ENCODE measurements around the gene PLVAP. TPM values are rescaled to one million over a fixed set of nuclear protein-coding genes. Genes with fewer than 3 reads are reported as not detected.

PLVAP gene
- total RNA-seq, 2 donors from 2014 or later, result 48.3 to 83.7 TPM

DNA sequence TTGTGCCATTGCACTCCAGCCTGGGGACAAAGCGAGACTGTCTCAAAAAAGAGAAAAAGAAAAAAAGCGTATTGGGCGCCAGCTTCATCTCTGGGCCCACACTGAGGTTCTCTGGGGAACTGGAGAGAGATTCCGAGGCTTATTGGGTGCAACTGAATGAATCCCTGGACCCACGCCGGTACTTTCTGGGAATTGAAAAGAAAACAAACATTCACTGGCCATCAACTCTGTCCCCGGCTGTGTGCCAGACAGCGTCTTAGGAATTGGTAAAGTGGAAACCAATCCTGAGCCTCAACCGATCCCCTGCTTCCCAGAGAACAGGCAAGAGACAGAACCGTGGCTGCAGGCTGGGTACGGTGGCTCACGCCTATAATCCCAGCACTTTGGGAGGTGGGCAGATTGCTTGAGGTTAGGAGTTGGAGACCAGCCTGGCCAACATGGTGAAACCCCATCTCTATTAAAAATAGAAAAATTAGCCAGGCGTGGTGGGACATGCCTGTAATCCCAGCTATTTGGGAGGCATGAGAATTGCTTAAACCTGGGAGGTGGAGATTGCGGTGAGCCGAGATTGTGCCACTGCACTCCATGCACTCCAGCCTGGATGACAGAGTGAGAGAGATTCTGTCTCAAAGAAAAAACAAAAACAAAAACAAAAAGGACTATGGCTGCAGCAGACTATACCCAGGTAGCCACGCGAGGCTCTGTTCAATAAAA, 51.1 kb downstream of the PLVAP start:
- no peaks in the 10 kb centered on the region for H3K9me3 ChIP-seq
- H3K27ac ChIP-seq, result no peak overlapping the region
- H3K36me3 ChIP-seq, result peaks cover 10% of the 10 kb centered on the region
- no peaks in the 10 kb centered on the region for H3K27me3 ChIP-seq
- H3K4me3 ChIP-seq, result no peak overlapping the region
- peak; percentile 82 for DNase-seq (ENCODE audit: low spot score)
- H3K4me1 ChIP-seq, result peaks cover 0 to 34% of the 10 kb centered on the region in 2 donors
- TF ChIP-seq, protein P1, sequence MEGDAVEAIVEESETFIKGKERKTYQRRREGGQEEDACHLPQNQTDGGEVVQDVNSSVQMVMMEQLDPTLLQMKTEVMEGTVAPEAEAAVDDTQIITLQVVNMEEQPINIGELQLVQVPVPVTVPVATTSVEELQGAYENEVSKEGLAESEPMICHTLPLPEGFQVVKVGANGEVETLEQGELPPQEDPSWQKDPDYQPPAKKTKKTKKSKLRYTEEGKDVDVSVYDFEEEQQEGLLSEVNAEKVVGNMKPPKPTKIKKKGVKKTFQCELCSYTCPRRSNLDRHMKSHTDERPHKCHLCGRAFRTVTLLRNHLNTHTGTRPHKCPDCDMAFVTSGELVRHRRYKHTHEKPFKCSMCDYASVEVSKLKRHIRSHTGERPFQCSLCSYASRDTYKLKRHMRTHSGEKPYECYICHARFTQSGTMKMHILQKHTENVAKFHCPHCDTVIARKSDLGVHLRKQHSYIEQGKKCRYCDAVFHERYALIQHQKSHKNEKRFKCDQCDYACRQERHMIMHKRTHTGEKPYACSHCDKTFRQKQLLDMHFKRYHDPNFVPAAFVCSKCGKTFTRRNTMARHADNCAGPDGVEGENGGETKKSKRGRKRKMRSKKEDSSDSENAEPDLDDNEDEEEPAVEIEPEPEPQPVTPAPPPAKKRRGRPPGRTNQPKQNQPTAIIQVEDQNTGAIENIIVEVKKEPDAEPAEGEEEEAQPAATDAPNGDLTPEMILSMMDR (IDR thresholded peaks at IDR 0.05), result no peak

DNA sequence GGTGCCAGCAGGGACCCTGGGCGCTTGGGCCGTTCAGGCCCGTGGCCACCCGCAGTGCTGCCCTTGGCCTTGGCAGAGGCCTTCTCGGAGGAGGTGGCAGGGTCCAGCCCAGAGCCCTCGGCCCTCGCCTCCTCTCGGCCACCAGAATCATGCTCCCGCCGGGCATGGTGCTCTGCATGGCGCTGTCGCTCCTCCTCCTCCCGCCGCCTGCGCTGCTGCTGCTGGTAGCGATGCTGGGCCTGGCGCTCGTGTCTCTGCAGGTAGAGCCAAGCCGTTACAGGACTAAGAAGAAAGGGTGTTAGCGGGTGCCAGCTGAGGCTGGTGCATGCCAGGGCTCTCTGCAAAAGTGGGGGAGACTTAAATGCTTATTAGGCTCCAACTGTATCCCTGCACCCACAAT, 52.0 kb downstream of the PLVAP start:
- Histone ChIP-seq H3K4me3 (no peak overlapping the region), H3K9me3 (no peaks in the 10 kb centered on the region), H3K4me1 (peaks cover 0 to 34% of the 10 kb centered on the region in 2 donors), H3K36me3 (peaks cover 17% of the 10 kb centered on the region), H3K27me3 (no peaks in the 10 kb centered on the region), H3K27ac (no peak overlapping the region)
- no peak for DNase-seq (ENCODE audit: low spot score)
- TF ChIP-seq, protein P1 (IDR thresholded peaks at IDR 0.05), result no peak

DNA sequence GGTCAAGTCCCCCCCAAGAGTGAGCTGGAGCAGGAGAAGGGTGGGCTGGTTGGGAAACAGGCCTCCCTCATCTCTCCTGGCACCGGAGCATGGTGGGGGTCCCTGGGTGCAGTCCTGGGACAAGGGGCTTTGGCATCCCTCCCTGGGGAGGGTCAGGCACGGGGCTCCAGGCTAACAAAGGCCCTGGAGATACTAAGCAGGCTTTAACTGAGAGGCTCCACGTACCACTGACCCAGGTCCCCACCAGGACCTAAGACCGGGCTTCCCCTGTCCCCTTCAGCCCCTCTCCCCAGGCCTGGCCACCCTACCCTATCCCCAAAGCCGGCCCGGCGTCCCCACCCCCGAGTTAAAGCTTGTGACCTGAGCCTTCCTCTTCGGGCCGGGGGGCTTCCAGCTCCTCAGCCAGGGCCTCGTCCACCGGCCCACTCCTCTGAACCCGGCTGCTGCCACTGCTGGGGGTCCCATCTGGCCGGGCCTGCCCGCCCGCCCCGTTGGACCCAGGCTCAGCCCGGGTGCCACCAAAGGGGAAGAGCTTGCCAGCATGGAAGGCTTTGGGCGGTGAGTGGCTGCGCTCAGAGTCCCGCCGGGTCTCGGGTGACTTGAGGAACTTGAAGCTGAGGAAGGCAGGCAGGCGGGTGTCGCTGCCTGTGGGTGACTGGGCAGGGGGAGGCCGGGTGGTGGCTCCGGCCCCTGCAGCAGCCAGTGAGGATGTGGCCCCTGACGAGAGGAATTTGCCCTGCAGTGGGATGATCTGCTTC, 52.6 kb downstream of the PLVAP start:
- no peaks in the 10 kb centered on the region for H3K9me3 ChIP-seq
- TF ChIP-seq, protein P1 (IDR thresholded peaks at IDR 0.05), result no peak
- H3K27ac ChIP-seq, result no peak overlapping the region
- H3K4me3 ChIP-seq, result no peak overlapping the region
- H3K36me3 ChIP-seq, result peaks cover 23% of the 10 kb centered on the region
- H3K4me1 ChIP-seq, result peaks cover 0 to 34% of the 10 kb centered on the region in 2 donors
- no peaks in the 10 kb centered on the region for H3K27me3 ChIP-seq
- DNase-seq (ENCODE audit: low spot score), result no peak

DNA sequence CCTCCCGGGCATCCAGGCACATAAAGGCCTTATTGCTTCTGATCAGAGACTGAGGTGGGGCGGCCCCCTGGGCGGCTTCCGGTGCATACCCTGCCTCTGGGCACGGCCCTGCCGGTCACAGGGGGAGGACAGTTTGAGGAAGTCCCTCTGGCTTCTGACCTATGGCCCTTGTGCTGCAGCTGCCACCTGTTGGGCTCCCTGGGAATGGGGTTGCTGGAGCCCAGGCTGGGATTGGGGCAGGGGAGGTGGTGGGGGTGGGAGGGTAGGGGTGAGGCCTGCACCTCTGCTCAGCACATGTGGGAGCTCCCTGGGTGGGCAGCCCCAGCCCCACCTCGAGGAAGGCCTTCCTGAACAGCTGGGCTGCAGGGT, 53.2 kb downstream of the PLVAP start:
- Histone ChIP-seq H3K27me3 (no peaks in the 10 kb centered on the region), H3K4me3 (peak overlapping the region in 1 of 2 donors; percentile 19), H3K9me3 (no peaks in the 10 kb centered on the region), H3K27ac (no peak overlapping the region), H3K36me3 (peaks cover 25% of the 10 kb centered on the region), H3K4me1 (peaks cover 0 to 31% of the 10 kb centered on the region in 2 donors)
- TF ChIP-seq, protein P1 (IDR thresholded peaks at IDR 0.05), result no peak
- DNase-seq (ENCODE audit: low spot score), result no peak

DNA sequence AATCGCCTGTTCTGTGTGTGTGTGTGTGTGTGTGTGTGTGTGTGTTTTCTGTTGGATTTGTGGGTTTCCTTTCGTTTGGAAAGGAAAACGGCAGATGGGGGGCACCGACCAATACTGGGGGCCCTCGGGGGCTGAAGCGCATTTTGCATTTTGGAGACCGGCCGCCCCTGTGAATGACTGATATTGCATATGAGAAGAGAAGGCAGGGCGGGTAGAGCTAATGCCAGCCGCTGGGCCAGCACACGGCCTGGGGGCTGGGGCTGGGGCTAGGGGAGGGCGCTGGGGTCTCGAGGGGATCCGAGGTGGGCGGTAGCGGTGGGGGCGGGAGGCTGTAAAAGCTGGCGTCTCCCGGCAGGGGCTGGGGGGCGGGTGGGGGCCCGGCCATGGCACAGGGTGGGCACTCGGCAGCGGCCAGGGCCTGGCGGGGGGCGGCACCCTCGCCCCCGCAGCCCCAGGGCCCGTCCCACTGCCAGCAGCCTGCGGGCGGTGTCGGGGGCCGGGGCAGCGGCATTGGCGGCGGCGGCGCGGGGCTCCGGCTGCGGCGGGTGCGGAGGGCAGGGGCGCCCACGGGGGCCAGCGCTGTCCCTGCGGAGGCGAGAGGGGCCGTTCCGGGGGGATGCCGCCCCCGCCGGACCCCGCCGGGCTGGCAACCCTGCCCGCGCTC, 53.7 kb downstream of the PLVAP start:
- no peak for DNase-seq (ENCODE audit: low spot score)
- no peaks in the 10 kb centered on the region for H3K9me3 ChIP-seq
- TF ChIP-seq, protein P1 (IDR thresholded peaks at IDR 0.05), result no peak
- H3K4me3 ChIP-seq, result peak overlapping the region in 1 of 2 donors; percentile 19
- H3K36me3 ChIP-seq, result peaks cover 25% of the 10 kb centered on the region
- H3K27me3 ChIP-seq, result no peaks in the 10 kb centered on the region
- no peak overlapping the region for H3K27ac ChIP-seq
- peaks cover 0 to 26% of the 10 kb centered on the region in 2 donors for H3K4me1 ChIP-seq
